A204.1 (cell line): Measurements from ENCODE around the gene IL17RB.

ENCODE experiments used
- FAIRE-seq: peaks from 2 replicates; lab custom pipeline; 2012; peaks lifted over from hg19 to GRCh38; lab: Jason Lieb, UNC

The IL17RB gene

GRCh38 chr3:53829605-53830004, 16.8 kb upstream of the IL17RB start:
- FAIRE-seq, result no peak

- FAIRE-seq, result no peak
Observed at GRCh38 chr3:53830944-53831343, 15.4 kb upstream of the IL17RB start.

- FAIRE-seq, result no peak
Observed at GRCh38 chr3:53833053-53833645, 13.2 kb upstream of the IL17RB start.

GRCh38 chr3:53833700-53834099, 12.7 kb upstream of the IL17RB start:
- no peak for FAIRE-seq

GRCh38 chr3:53834429-53835095, 11.8 kb upstream of the IL17RB start:
- FAIRE-seq, result no peak

GRCh38 chr3:53835257-53835656, 11.1 kb upstream of the IL17RB start:
- FAIRE-seq, result no peak

- FAIRE-seq, result no peak
Observed at GRCh38 chr3:53836084-53836872, 10.1 kb upstream of the IL17RB start.

- FAIRE-seq, result no peak
Observed at GRCh38 chr3:53837331-53837730, 9.0 kb upstream of the IL17RB start.

- FAIRE-seq, result no peak
Observed at GRCh38 chr3:53841296-53841695, 5.1 kb upstream of the IL17RB start.

- no peak for FAIRE-seq
Observed at GRCh38 chr3:53842436-53843194, 3.8 kb upstream of the IL17RB start.

- no peak for FAIRE-seq
Observed at GRCh38 chr3:53843195-53844177, 2.9 kb upstream of the IL17RB start.

- no peak for FAIRE-seq
Observed at GRCh38 chr3:53844262-53845102, 1.9 kb upstream of the IL17RB start.

GRCh38 chr3:53845103-53845880, 1.1 kb upstream of the IL17RB start:
- no peak for FAIRE-seq

GRCh38 chr3:53845881-53846133, 561 bp upstream of the IL17RB start:
- FAIRE-seq, result no peak

GRCh38 chr3:53846851-53847155, 435 bp downstream of the IL17RB start:
- no peak for FAIRE-seq

GRCh38 chr3:53849916-53850315, 3.5 kb downstream of the IL17RB start:
- FAIRE-seq, result no peak

GRCh38 chr3:53850895-53851294, 4.5 kb downstream of the IL17RB start:
- no peak for FAIRE-seq

GRCh38 chr3:53856964-53857363, 10.6 kb downstream of the IL17RB start:
- FAIRE-seq, result no peak

- FAIRE-seq, result no peak
Observed at GRCh38 chr3:53858096-53858741, 11.9 kb downstream of the IL17RB start.

- no peak for FAIRE-seq
Observed at GRCh38 chr3:53859178-53859577, 12.8 kb downstream of the IL17RB start.
